CD4-positive, alpha-beta T cell (primary cell): ENCODE data around the gene MAST4. TPM values are rescaled to one million over a fixed set of nuclear protein-coding genes. Genes with fewer than 3 reads are reported as not detected.

Source experiments
- ATAC-seq: fragments of 200-7000 bp; cut with Tn5 transposase; one replicate; pipeline ENCODE4 v1.10.0; 2022; ENCODE audit warnings: mild to moderate bottlenecking; ENCODE audit not compliant: poor library complexity
- CTCF ChIA-PET: fragments of 350-600 bp; sonication (Branson Sonifier 250); formaldehyde crosslinking; loops from one replicate; lab custom pipeline; 2021; ENCODE audit warnings: antibody characterized with exemption, inconsistent platforms; lab: Charles Lee
- POLR2A ChIA-PET: fragments of 350-600 bp; sonication (Branson Sonifier 250); formaldehyde crosslinking; loops from one replicate; lab custom pipeline; 2021; ENCODE audit warnings: antibody characterized with exemption, inconsistent platforms; lab: Charles Lee
- DNase-seq, 14 experiments: peaks; one replicate each; pipeline ENCODE4 v3.0.0-alpha.2; 2013 to 2020; ENCODE audit warnings: mixed read lengths in 2 of 14
- H3K27ac ChIP-seq, 2 donors: one replicate each; pipeline versions ENCODE4 v1.5.1 to v1.7.0; 2013; ENCODE audit warnings: low read length in 2 of 2, low read depth in 1 of 2, mild to moderate bottlenecking in 1 of 2
- H3K27me3 ChIP-seq, 2 experiments: 1 replicate in 1 of 2; 2 replicates in 1 of 2; pipeline versions ENCODE4 v1.6.1 to v1.7.0; 2013; ENCODE audit warnings: low read length in 2 of 2, control low read depth in 1 of 2, mild to moderate bottlenecking in 1 of 2, moderate library complexity in 1 of 2; ENCODE audit not compliant: insufficient read depth in 2 of 2, control insufficient read depth in 1 of 2
- H3K36me3 ChIP-seq: one replicate; pipeline ENCODE4 v1.6.1; 2013; ENCODE audit warnings: low read length, control low read depth; ENCODE audit not compliant: insufficient read depth
- H3K4me1 ChIP-seq: one replicate; pipeline ENCODE4 v1.6.1; 2013; ENCODE audit warnings: low read length, control low read depth; ENCODE audit not compliant: insufficient read depth
- H3K4me3 ChIP-seq: one replicate; pipeline ENCODE4 v1.5.1; 2013; ENCODE audit warnings: mild to moderate bottlenecking, low read length, moderate library complexity
- H3K9me3 ChIP-seq, 2 experiments: 1 replicate in 1 of 2; 2 replicates in 1 of 2; pipeline versions ENCODE4 v1.6.1 to v1.7.0; 2013; ENCODE audit warnings: low read length in 2 of 2, mild to moderate bottlenecking in 2 of 2, control low read depth in 1 of 2, moderate library complexity in 1 of 2; ENCODE audit not compliant: control insufficient read depth in 1 of 2, insufficient read depth in 1 of 2
- H3K27ac Mint-ChIP-seq: one replicate; pipeline ENCODE4 v1.8.0; 2020; ENCODE audit warnings: mixed read lengths
- H3K27me3 Mint-ChIP-seq: one replicate; pipeline ENCODE4 v1.8.0; 2021; ENCODE audit warnings: mixed read lengths
- H3K36me3 Mint-ChIP-seq: one replicate; pipeline ENCODE4 v1.8.0; 2021; ENCODE audit warnings: low read depth, mixed read lengths
- H3K4me1 Mint-ChIP-seq: one replicate; pipeline ENCODE4 v1.8.0; 2021; ENCODE audit warnings: low read depth, mixed read lengths
- H3K4me3 Mint-ChIP-seq: one replicate; pipeline ENCODE4 v1.8.0; 2020; ENCODE audit warnings: mild to moderate bottlenecking, mixed read lengths
- H3K9me3 Mint-ChIP-seq: one replicate; pipeline ENCODE4 v1.8.0; 2020; ENCODE audit warnings: mixed read lengths
- intact Hi-C, 2 experiments: fragments of 100-400 bp; cut with DNase I in 1 of 2; cut with micrococcal nuclease in 1 of 2; formaldehyde crosslinking; loops; one replicate each; pipeline versions ENCODE4 v1.15.1 to v1.9.0; 2023 to 2025; cut with DNase I, micrococcal nuclease
- total RNA-seq, 174 experiments: library from RNA in 2 of 174; stranded (reverse) in 2 of 174; gene quantifications; one replicate each; pipeline ENCODE4 v1.2.3 and lab custom pipeline; 2021 to 2026
- TF ChIP-seq, protein P1 (sequence below): fragments of 200-600 bp; IDR thresholded peaks from one replicate; pipeline ENCODE4 v1.8.0; 2022; ENCODE audit warnings: antibody characterized with exemption, mild to moderate bottlenecking

Gene MAST4
- total RNA-seq, 2 experiments from 2014 or later = 21.3 to 21.6 TPM

DNA sequence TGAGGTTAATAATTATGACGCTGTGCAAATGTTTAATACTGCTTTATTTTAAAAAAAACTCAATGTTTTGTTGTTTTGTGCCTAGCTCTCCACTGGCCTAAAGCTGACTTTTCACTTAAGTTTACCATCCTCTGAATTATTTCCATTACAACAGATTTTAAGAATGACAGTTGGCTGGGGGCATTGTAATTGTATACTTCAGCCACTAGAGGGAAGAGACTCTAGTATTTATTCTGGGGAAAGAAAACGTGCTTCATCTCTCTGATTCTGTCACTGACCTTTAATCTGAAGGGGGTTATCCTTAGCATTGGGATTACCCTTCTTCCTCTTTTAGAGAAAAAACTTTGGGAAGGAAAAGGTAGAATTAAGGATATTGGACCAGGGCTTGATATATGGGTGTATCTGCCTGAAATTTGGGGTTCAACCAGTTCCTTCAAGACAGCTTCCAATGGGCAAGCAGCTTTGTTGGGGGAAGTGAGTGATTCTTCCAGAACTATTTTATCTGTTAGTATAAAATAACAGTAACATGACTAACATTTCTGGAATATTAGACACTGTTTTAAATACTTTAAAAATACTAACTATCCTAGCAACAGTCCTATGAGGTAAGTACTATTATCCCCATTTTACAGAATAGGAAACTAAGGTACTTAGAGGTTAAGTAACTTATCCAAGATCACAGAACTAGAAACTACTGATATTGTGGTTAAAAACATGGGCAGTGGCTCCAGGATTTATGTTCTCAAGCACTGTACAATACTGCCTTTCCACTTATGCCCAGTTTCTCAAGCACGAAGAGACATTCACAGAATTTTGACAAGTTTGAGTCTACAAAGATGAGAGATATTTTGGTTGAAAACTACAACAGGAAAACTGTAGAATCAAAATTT, 392.0 kb downstream of the MAST4 start:
- ATAC-seq = peak; percentile 73
- Mint-ChIP-seq H3K4me3 (no peak overlapping the region), H3K9me3 (no peaks in the 10 kb centered on the region), H3K27ac (no peak overlapping the region), H3K4me1 (peaks cover 5% of the 10 kb centered on the region), H3K36me3 (no peaks in the 10 kb centered on the region), H3K27me3 (no peaks in the 10 kb centered on the region)
- POLR2A ChIA-PET = interaction anchor here (0.9 to 1.5 kb wide), 3 partner anchors 18 to 219 kb away, joined by 3 read pairs; no protein-coding TSS in a partner anchor
- Histone ChIP-seq H3K36me3 (no peaks in the 10 kb centered on the region), H3K4me1 (no peaks in the 10 kb centered on the region), H3K27me3 (no peaks in the 10 kb centered on the region), H3K9me3 (no peaks in the 10 kb centered on the region), H3K27ac (no peak overlapping the region), H3K4me3 (no peak overlapping the region)
- CTCF ChIA-PET = interaction anchor here (0.6 to 2.4 kb wide), 12 partner anchors 9 to 570 kb away, joined by 3 to 8 read pairs (median 3); no protein-coding TSS in a partner anchor
- DNase-seq = peak in 3 of 14 experiments; percentile 45 to 53 (median 50)
- intact Hi-C loops = loop anchor here (1.0 to 5.0 kb wide), 4 partner anchors 104 to 221 kb away; no protein-coding TSS in a partner anchor
- TF ChIP-seq, protein P1, sequence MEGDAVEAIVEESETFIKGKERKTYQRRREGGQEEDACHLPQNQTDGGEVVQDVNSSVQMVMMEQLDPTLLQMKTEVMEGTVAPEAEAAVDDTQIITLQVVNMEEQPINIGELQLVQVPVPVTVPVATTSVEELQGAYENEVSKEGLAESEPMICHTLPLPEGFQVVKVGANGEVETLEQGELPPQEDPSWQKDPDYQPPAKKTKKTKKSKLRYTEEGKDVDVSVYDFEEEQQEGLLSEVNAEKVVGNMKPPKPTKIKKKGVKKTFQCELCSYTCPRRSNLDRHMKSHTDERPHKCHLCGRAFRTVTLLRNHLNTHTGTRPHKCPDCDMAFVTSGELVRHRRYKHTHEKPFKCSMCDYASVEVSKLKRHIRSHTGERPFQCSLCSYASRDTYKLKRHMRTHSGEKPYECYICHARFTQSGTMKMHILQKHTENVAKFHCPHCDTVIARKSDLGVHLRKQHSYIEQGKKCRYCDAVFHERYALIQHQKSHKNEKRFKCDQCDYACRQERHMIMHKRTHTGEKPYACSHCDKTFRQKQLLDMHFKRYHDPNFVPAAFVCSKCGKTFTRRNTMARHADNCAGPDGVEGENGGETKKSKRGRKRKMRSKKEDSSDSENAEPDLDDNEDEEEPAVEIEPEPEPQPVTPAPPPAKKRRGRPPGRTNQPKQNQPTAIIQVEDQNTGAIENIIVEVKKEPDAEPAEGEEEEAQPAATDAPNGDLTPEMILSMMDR = peak; percentile 94

DNA sequence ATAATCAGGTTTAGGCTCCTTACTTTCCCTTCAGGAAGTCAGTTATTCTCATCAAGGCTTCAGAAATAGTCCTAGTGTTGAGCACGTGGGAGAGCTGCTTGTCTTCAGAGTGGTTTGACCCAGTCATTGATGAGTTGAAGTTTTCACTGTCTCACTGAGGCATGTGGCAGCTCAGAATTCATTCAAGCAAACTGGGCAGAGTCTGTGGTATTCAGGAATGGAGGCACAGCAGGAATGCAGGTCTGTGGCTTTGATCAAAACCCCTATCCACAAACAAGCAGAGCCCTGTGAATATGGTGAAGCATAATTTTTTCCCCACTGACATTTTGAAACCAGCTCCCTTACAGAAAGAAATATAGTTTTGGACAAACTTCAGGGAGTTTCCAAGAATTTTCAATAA, 393.1 kb downstream of the MAST4 start:
- Histone ChIP-seq H3K9me3 (no peaks in the 10 kb centered on the region), H3K27me3 (no peaks in the 10 kb centered on the region), H3K4me3 (no peak overlapping the region), H3K36me3 (no peaks in the 10 kb centered on the region), H3K4me1 (no peaks in the 10 kb centered on the region), H3K27ac (no peak overlapping the region)
- ChIA-PET POLR2A (interaction anchor here (0.5 kb wide), 1 partner anchor 169 kb away, joined by 4 read pairs; no protein-coding TSS in a partner anchor), CTCF (interaction anchor here (2.4 kb wide), 1 partner anchor 13 kb away, joined by 8 read pairs; no protein-coding TSS in a partner anchor)
- no peaks in the 10 kb centered on the region for H3K36me3 Mint-ChIP-seq
- no peak for DNase-seq
- ATAC-seq = no peak
- peaks cover 5% of the 10 kb centered on the region for H3K4me1 Mint-ChIP-seq
- no peaks in the 10 kb centered on the region for H3K9me3 Mint-ChIP-seq
- TF ChIP-seq, protein P1 = no peak
- H3K4me3 Mint-ChIP-seq = no peak overlapping the region
- H3K27ac Mint-ChIP-seq = no peak overlapping the region
- H3K27me3 Mint-ChIP-seq = no peaks in the 10 kb centered on the region
- intact Hi-C loops = loop anchor here in 1 of 2 experiments (2.0 to 5.0 kb wide), 3 partner anchors 103 to 220 kb away; no protein-coding TSS in a partner anchor

DNA sequence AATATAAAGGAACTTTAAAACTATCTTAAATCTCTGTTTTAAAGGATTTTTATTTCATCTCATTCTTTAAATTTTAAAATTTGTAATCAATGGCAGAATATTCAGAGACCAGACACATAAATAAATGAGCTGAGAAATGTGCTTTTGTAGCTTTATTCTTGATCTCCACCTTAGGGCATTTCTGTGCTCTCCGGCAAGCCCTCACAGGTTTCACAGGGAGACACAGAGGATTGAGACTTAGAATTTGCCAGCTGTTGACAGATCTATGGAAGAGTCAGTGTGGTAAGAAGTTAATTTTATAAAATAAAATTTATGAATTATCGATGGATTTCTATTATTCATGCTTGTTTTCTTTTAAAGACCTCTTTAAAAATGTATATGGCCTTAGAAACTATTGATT, 393.6 kb downstream of the MAST4 start:
- peaks cover 5% of the 10 kb centered on the region for H3K4me1 Mint-ChIP-seq
- no peaks in the 10 kb centered on the region for H3K9me3 Mint-ChIP-seq
- H3K9me3 ChIP-seq = no peaks in the 10 kb centered on the region
- no peak overlapping the region for H3K4me3 ChIP-seq
- no peaks in the 10 kb centered on the region for H3K27me3 ChIP-seq
- ChIA-PET CTCF (no interaction called here), POLR2A (no interaction called here)
- H3K4me3 Mint-ChIP-seq = no peak overlapping the region
- H3K36me3 ChIP-seq = no peaks in the 10 kb centered on the region
- H3K27me3 Mint-ChIP-seq = no peaks in the 10 kb centered on the region
- H3K4me1 ChIP-seq = no peaks in the 10 kb centered on the region
- no peak overlapping the region for H3K27ac Mint-ChIP-seq
- no peaks in the 10 kb centered on the region for H3K36me3 Mint-ChIP-seq
- ATAC-seq (no peak), DNase-seq (no peak)
- H3K27ac ChIP-seq = no peak overlapping the region
- TF ChIP-seq, protein P1 = no peak
- intact Hi-C loops = loop anchor here in 1 of 2 experiments (2.0 to 5.0 kb wide), 3 partner anchors 103 to 219 kb away; no protein-coding TSS in a partner anchor
